Measurements from ENCODE around the gene STK32B. TPM values are rescaled to one million over a fixed set of nuclear protein-coding genes. Genes with fewer than 3 reads are reported as not detected.

Gene STK32B
- total and polyA plus RNA-seq, 2 experiments from 2014 or later: 0.71 to 2.3 TPM

- no peaks in the 10 kb centered on the region for H3F3A ChIP-seq (replicated peaks; ENCODE audit: low read depth)
- H3K27me3 ChIP-seq (ENCODE audit: insufficient read depth): no peaks in the 10 kb centered on the region
- H3K4me2 ChIP-seq: no peak overlapping the region
- H4K20me1 ChIP-seq (replicated peaks; ENCODE audit: insufficient read depth): no peaks in the 10 kb centered on the region
- TF ChIP-seq NANOG (IDR thresholded peaks at IDR 0.05; ENCODE audit: borderline replicate concordance) (no peak), EZH2 (IDR thresholded peaks at IDR 0.05; ENCODE audit: low read depth, unreplicated experiment) (no peak), POLR2AphosphoS5 (IDR thresholded peaks at IDR 0.05; ENCODE audit: low read depth) (no peak), STAT1 (IDR thresholded peaks at IDR 0.05; ENCODE audit: unreplicated experiment) (no peak), ZNF114 (CRISPR knock-in tag; IDR thresholded peaks at IDR 0.05) (no peak), ZNF462 (CRISPR knock-in tag; IDR thresholded peaks at IDR 0.05) (no peak), REST (IDR thresholded peaks at IDR 0.05; ENCODE audit: unreplicated experiment) (no peak), EZH2phosphoT487 (IDR thresholded peaks at IDR 0.05; ENCODE audit: unreplicated experiment) (no peak), ETS1 (IDR thresholded peaks at IDR 0.05) (no peak), ZNF331 (CRISPR knock-in tag; IDR thresholded peaks at IDR 0.05; ENCODE audit: low read depth) (no peak), JUNB (IDR thresholded peaks at IDR 0.05; ENCODE audit: unreplicated experiment) (no peak), CREB1 (CRISPR knock-in tag; IDR thresholded peaks at IDR 0.05; ENCODE audit: low read depth) (no peak), CTCF (conservative IDR thresholded peaks at IDR 0.05; ENCODE audit: low read depth in 2 of 2) (no peak)
- no peaks in the 10 kb centered on the region for H3K9me2 ChIP-seq (ENCODE audit: insufficient read depth)
- Mint-ChIP-seq H3K4me1 (no peaks in the 10 kb centered on the region; the same call in 2 of the 3 replicates), H3K36me3 (ENCODE audit: low read depth) (no peaks in the 10 kb centered on the region), H3K4me3 (no peak overlapping the region), H3K27me3 (ENCODE audit: insufficient read depth, low read depth, poor library complexity) (peaks cover 2% of the 10 kb centered on the region), H3K9me3 (no peaks in the 10 kb centered on the region), H3K27ac (no peak overlapping the region)
- no peaks in the 10 kb centered on the region for H3K4me1 ChIP-seq (ENCODE audit: insufficient read depth)
- H3K79me2 ChIP-seq (replicated peaks; ENCODE audit: insufficient read depth): no peaks in the 10 kb centered on the region
- H3K4me3 ChIP-seq: no peak overlapping the region
- ATAC-seq: no peak
- no peaks in the 10 kb centered on the region for H3K36me3 ChIP-seq (ENCODE audit: insufficient read depth)
- DNase-seq (ENCODE audit: low spot score): no peak
- no peak overlapping the region for H2AFZ ChIP-seq
- no peak overlapping the region for H3K27ac ChIP-seq (ENCODE audit: low read depth)
Observed at GRCh38 chr4:5357870-5358269, 306.6 kb downstream of the STK32B start.
